HepG2 (cell line): ENCODE data around the gene RNASE8. TPM values are rescaled to one million over a fixed set of nuclear protein-coding genes. Genes with fewer than 3 reads are reported as not detected.

ENCODE experiments used
- E2F2 ChIP-seq: sonication (generic); formaldehyde crosslinking; IDR thresholded peaks from 2 replicates; pipeline ENCODE4 v1.4.0; 2020; ENCODE audit warnings: missing genetic modification reagents, borderline replicate concordance
- LRRFIP1 ChIP-seq: sonication (generic); formaldehyde crosslinking; conservative IDR thresholded peaks from 2 replicates; pipeline ENCODE4 v1.4.0; 2020; ENCODE audit warnings: missing genetic modification reagents
- NFYB ChIP-seq: sonication (generic); formaldehyde crosslinking; IDR thresholded peaks from 2 replicates; pipeline ENCODE4 v1.4.0; 2020; ENCODE audit warnings: missing genetic modification reagents
- NRL ChIP-seq: sonication (generic); formaldehyde crosslinking; IDR thresholded peaks from 2 replicates; pipeline ENCODE4 v1.5.0; 2020; ENCODE audit warnings: missing genetic modification reagents, mild to moderate bottlenecking, moderate library complexity, borderline replicate concordance
- THYN1 ChIP-seq: sonication (generic); formaldehyde crosslinking; IDR thresholded peaks from 2 replicates; pipeline ENCODE4 v1.8.1; 2023; ENCODE audit warnings: low read depth, mild to moderate bottlenecking, moderate library complexity, missing genetic modification reagents, borderline replicate concordance
- ZNF276 ChIP-seq: sonication (generic); formaldehyde crosslinking; IDR thresholded peaks from 2 replicates; pipeline ENCODE4 v1.4.0; 2020; ENCODE audit warnings: mild to moderate bottlenecking, low read depth, missing genetic modification reagents
- ZNF609 ChIP-seq: sonication (generic); formaldehyde crosslinking; IDR thresholded peaks from 2 replicates; pipeline ENCODE4 v1.4.0; 2020; ENCODE audit warnings: mild to moderate bottlenecking, missing genetic modification reagents, borderline replicate concordance
- polyA plus RNA-seq, 8 experiments: library from polyadenylated mRNA; depleted of rRNA in 3 of 8; stranded (reverse) in 7 of 8; unstranded in 1 of 8; fragments of >200 nt; fragmentation: Illumina TruSeq in 4 of 8; extraction: Trizol in 4 of 8; gene quantifications; 2 replicates each; pipeline versions ENCODE4 v1.2.1 to v1.2.3, GENCODE V29; 2011 to 2016; ENCODE audit warnings: low read depth in 4 of 8, missing spikeins in 1 of 8, mixed read lengths in 1 of 8; ENCODE audit not compliant: insufficient read depth in 1 of 8
- total RNA-seq, 5 experiments: library from RNA; depleted of rRNA; stranded (reverse); fragments of >200 nt; fragmentation: Illumina TruSeq; extraction: Trizol; gene quantifications; 2 replicates each; pipeline ENCODE4 v1.2.3, GENCODE V29; 2016; ENCODE audit warnings: low read depth in 1 of 5

RNASE8 gene
- total and polyA plus RNA-seq, 2 of the 13 experiments (the other 11 are each of a cell fraction or from before 2014, with no cell fraction given): not detected

DNA sequence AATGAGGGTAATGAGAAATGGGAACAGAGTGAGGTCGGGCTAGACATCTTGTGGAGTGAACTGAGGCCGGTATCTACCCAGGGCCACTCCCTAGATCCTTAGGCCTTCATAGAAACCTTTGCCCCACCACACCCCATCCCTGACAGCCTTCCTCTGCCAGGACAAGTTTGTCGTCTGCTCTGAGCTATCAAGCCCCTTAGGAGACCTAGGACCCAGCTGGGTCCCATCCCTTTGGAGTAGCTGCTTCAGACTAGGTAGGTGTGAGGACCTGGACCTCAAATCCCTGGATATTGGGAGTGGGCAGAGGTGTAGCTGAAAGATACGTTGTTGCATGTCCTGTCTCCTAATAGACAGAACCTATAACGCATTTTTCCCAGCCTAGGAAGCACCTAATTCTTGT is 43.3 kb downstream of the RNASE8 start, which contains the start of gene TMEM253 (continued):
- TF ChIP-seq ZNF276 (CRISPR knock-in tag) (no peak), ZNF609 (CRISPR knock-in tag) (no peak), E2F2 (no peak), THYN1 (CRISPR knock-in tag) (no peak), LRRFIP1 (no peak), NFYB (no peak), NRL (no peak)
